Peyer's patch (tissue), 4 donors: ENCODE measurements around the gene ABL2. TPM values are rescaled to one million over a fixed set of nuclear protein-coding genes. Genes with fewer than 3 reads are reported as not detected.

ENCODE experiments used
- DNase-seq, 3 donors: peaks; one replicate each; pipeline ENCODE4 v3.0.0-alpha.2; 2017 to 2019
- H3K27ac ChIP-seq, 4 donors: fragments of 200-600 bp; sonication (generic); one replicate each; pipeline ENCODE4 v1.5.1; 2016 to 2019
- H3K27me3 ChIP-seq, 2 donors: fragments of 200-600 bp; sonication (generic); one replicate each; pipeline ENCODE4 v1.5.1; 2019
- H3K36me3 ChIP-seq, 3 donors: fragments of 200-600 bp; sonication (generic); one replicate each; pipeline ENCODE4 v1.5.1; 2016 to 2019
- H3K4me1 ChIP-seq, 4 donors: fragments of 200-600 bp; sonication (generic); one replicate each; pipeline ENCODE4 v1.5.1; 2016 to 2019
- H3K4me3 ChIP-seq, 4 donors: fragments of 200-600 bp; sonication (generic); 1 replicate in 3 of 4; 2 replicates in 1 of 4; pipeline ENCODE4 v1.5.1; 2016 to 2019; ENCODE audit warnings: mild to moderate bottlenecking in 1 of 4
- H3K9me3 ChIP-seq, 4 donors: fragments of 200-600 bp; sonication (generic); one replicate each; pipeline ENCODE4 v1.5.1; 2016 to 2019; ENCODE audit warnings: mild to moderate bottlenecking in 1 of 4
- CTCF ChIP-seq, 6 experiments: fragments of 450-650 bp in 4 of 6; fragments of 200-600 bp in 2 of 6; sonication (generic) in 1 of 6; IDR thresholded peaks; one replicate each; pipeline ENCODE4 v1.5.1; 2017 to 2019; ENCODE audit warnings: antibody characterized with exemption in 6 of 6, mild to moderate bottlenecking in 3 of 6, moderate library complexity in 1 of 6
- POLR2A ChIP-seq, 2 donors: fragments of 450-650 bp; IDR thresholded peaks; one replicate each; pipeline ENCODE4 v1.5.1; 2017; ENCODE audit warnings: antibody characterized with exemption in 2 of 2, mild to moderate bottlenecking in 2 of 2, moderate library complexity in 2 of 2
- small RNA-seq, 2 donors: library from RNA; depleted of rRNA; stranded (forward); fragments of <200 nt; gene quantifications; one replicate each; pipeline ENCODE3, GENCODE V24; 2016
- total RNA-seq, 4 donors: library from RNA; depleted of rRNA; stranded (reverse); fragments of >200 nt; gene quantifications; one replicate each; pipeline ENCODE4 v1.1.0, GENCODE V29; 2016

Gene ABL2
- total RNA-seq, 4 donors from 2014 or later = 9.6 to 25.6 (median 12.1) TPM

GRCh38 chr1:179052776-179053175 lies 176.7 kb downstream of the ABL2 start:
- H3K27ac ChIP-seq = no peak overlapping the region
- no peaks in the 10 kb centered on the region for H3K27me3 ChIP-seq
- peaks cover 0 to 35% (median 0%) of the 10 kb centered on the region in 3 donors for H3K36me3 ChIP-seq
- DNase-seq = no peak
- no peak for TF ChIP-seq POLR2A (IDR thresholded peaks at IDR 0.05)
- TF ChIP-seq CTCF (IDR thresholded peaks at IDR 0.05) = no peak
- no peaks in the 10 kb centered on the region for H3K9me3 ChIP-seq
- H3K4me3 ChIP-seq = no peak overlapping the region
- H3K4me1 ChIP-seq = no peaks in the 10 kb centered on the region

Small RNAs within 50 kb of the gene (small RNA-seq; reads per million reads assigned to genes)
- gene AL512326.2 (0 reads per million in 2 donors), gene AL512326.3 (0 reads per million in 2 donors), gene EIF4A1P11 (0 reads per million in 2 donors), gene RF00272 (0 reads per million in 2 donors)

Other genes starting within 250 kb of the ABL2 start
- gene FAM20B, start 203.8 kb downstream of the ABL2 start, total RNA-seq = 10 to 100 TPM; 13.8 to 18.8 (median 17.2) TPM
- gene TOR3A, start 147.6 kb downstream of the ABL2 start, total RNA-seq = 10 to 100 TPM; 19.2 to 42.9 (median 33.9) TPM
- 10 to 100 TPM in 2 of 4 donors, 1 to 10 TPM in 2; 7.5 to 12.4 (median 10.4) TPM for gene SOAT1, start 64.1 kb upstream of the ABL2 start, total RNA-seq
- under 1 TPM in 2 of 4 donors, not detected in 2; 0.35 to 0.94 TPM for gene AXDND1, start 136.3 kb upstream of the ABL2 start, total RNA-seq